Spinal cord (tissue), 10 donors: ENCODE results near the gene WDR48. TPM values are rescaled to one million over a fixed set of nuclear protein-coding genes. Genes with fewer than 3 reads are reported as not detected.

Experiments
- DNase-seq, 6 donors: peaks; one replicate each; pipeline versions ENCODE4 v3.0.0 to v3.0.0-alpha.2; 2013 to 2015; ENCODE audit warnings: low spot score in 6 of 6, low read depth in 4 of 6
- H3K27ac ChIP-seq: one replicate; pipeline ENCODE4 v1.5.1; 2013; ENCODE audit warnings: low read depth, low read length, control low read depth
- H3K27me3 ChIP-seq: one replicate; pipeline ENCODE4 v1.6.1; 2013; ENCODE audit warnings: low read length; ENCODE audit not compliant: control insufficient read depth, insufficient read depth
- H3K36me3 ChIP-seq: one replicate; pipeline ENCODE4 v1.6.1; 2013; ENCODE audit warnings: low read length; ENCODE audit not compliant: control insufficient read depth, insufficient read depth
- H3K4me1 ChIP-seq: one replicate; pipeline ENCODE4 v1.6.1; 2013; ENCODE audit warnings: low read length; ENCODE audit not compliant: control insufficient read depth, insufficient read depth
- H3K4me3 ChIP-seq: one replicate; pipeline ENCODE4 v1.5.1; 2013; ENCODE audit warnings: low read depth, low read length, control low read depth
- H3K9me3 ChIP-seq: one replicate; pipeline ENCODE4 v1.6.1; 2013; ENCODE audit warnings: low read length; ENCODE audit not compliant: control insufficient read depth, insufficient read depth
- WGBS: methylation state at CpG from one replicate; pipeline ENCODE4 v1.1.5; 2013; ENCODE audit warnings: missing lambda C conversion rate; ENCODE audit not compliant: insufficient coverage; 5-methylcytosine and 5-hydroxymethylcytosine counted together
- polyA plus RNA-seq, 2 donors: library from polyadenylated mRNA; unstranded; fragments of 120-200 nt; gene quantifications; one replicate each; pipeline ENCODE4 v1.2.1, GENCODE V29; 2013; ENCODE audit not compliant: insufficient read length in 2 of 2
- total RNA-seq, 2 donors: library from RNA; depleted of rRNA in 1 of 2; stranded (reverse); fragments of 120-200 nt in 1 of 2; fragments of >200 nt in 1 of 2; gene quantifications; one replicate each; pipeline versions ENCODE4 v1.2.3 to v1.2.4, GENCODE V29; 2013 to 2014
- donor health status: healthy.

The WDR48 gene
- total and polyA plus RNA-seq, 4 donors, result 51.6 to 73.2 (median 63.8) TPM

GRCh38 chr3:39021465-39022285, 30.1 kb upstream of the WDR48 start:
- WGBS, result 100% methylated on average over 2 of the region's 4 CpGs
- Histone ChIP-seq H3K36me3 (no peaks in the 10 kb centered on the region), H3K4me1 (no peaks in the 10 kb centered on the region), H3K9me3 (no peaks in the 10 kb centered on the region), H3K27ac (no peak overlapping the region), H3K4me3 (no peak overlapping the region), H3K27me3 (no peaks in the 10 kb centered on the region)
- DNase-seq, result no peak

GRCh38 chr3:39022286-39022630, 29.6 kb upstream of the WDR48 start:
- no peaks in the 10 kb centered on the region for H3K27me3 ChIP-seq
- no peaks in the 10 kb centered on the region for H3K9me3 ChIP-seq
- DNase-seq, result no peak
- no peak overlapping the region for H3K27ac ChIP-seq
- H3K36me3 ChIP-seq, result no peaks in the 10 kb centered on the region
- no peak overlapping the region for H3K4me3 ChIP-seq
- no peaks in the 10 kb centered on the region for H3K4me1 ChIP-seq

- Histone ChIP-seq H3K4me3 (no peak overlapping the region), H3K27ac (no peak overlapping the region), H3K27me3 (no peaks in the 10 kb centered on the region), H3K9me3 (no peaks in the 10 kb centered on the region), H3K36me3 (no peaks in the 10 kb centered on the region), H3K4me1 (no peaks in the 10 kb centered on the region)
- DNase-seq, result no peak
These were observed 27.3 kb upstream of the WDR48 start for GRCh38 chr3:39024497-39024896.

GRCh38 chr3:39025222-39025970, 26.4 kb upstream of the WDR48 start:
- Histone ChIP-seq H3K27me3 (no peaks in the 10 kb centered on the region), H3K27ac (no peak overlapping the region), H3K4me3 (no peak overlapping the region), H3K9me3 (no peaks in the 10 kb centered on the region), H3K36me3 (no peaks in the 10 kb centered on the region), H3K4me1 (no peaks in the 10 kb centered on the region)
- 97% methylated on average over 3 of the region's 6 CpGs for WGBS
- DNase-seq, result no peak

- no CpG with 5 or more reads among the region's 3 CpGs for WGBS
- Histone ChIP-seq H3K4me1 (no peaks in the 10 kb centered on the region), H3K9me3 (no peaks in the 10 kb centered on the region), H3K27me3 (no peaks in the 10 kb centered on the region), H3K36me3 (no peaks in the 10 kb centered on the region), H3K27ac (no peak overlapping the region), H3K4me3 (no peak overlapping the region)
- peak in 1 of 6 donors; percentile 88 for DNase-seq
These were observed 23.3 kb upstream of the WDR48 start for GRCh38 chr3:39028546-39028945.

- Histone ChIP-seq H3K9me3 (no peaks in the 10 kb centered on the region), H3K27ac (no peak overlapping the region), H3K4me3 (no peak overlapping the region), H3K4me1 (no peaks in the 10 kb centered on the region), H3K27me3 (no peaks in the 10 kb centered on the region), H3K36me3 (no peaks in the 10 kb centered on the region)
- peak in 2 of 6 donors; percentile 35 to 65 for DNase-seq
- WGBS, result no CpG with 5 or more reads among the region's 1 CpG
These were observed 22.3 kb upstream of the WDR48 start for GRCh38 chr3:39029556-39029955.

- Histone ChIP-seq H3K27me3 (no peaks in the 10 kb centered on the region), H3K36me3 (no peaks in the 10 kb centered on the region), H3K4me3 (no peak overlapping the region), H3K4me1 (no peaks in the 10 kb centered on the region), H3K9me3 (peaks cover 2% of the 10 kb centered on the region), H3K27ac (no peak overlapping the region)
- DNase-seq, result no peak
These were observed 13.7 kb upstream of the WDR48 start for GRCh38 chr3:39038165-39038564.

- Histone ChIP-seq H3K4me3 (no peak overlapping the region), H3K27me3 (no peaks in the 10 kb centered on the region), H3K9me3 (no peaks in the 10 kb centered on the region), H3K4me1 (peaks cover 6% of the 10 kb centered on the region), H3K27ac (no peak overlapping the region), H3K36me3 (no peaks in the 10 kb centered on the region)
- DNase-seq, result no peak
These were observed 1.8 kb upstream of the WDR48 start for GRCh38 chr3:39050029-39050428.

GRCh38 chr3:39052583-39052982, 767 bp downstream of the WDR48 start:
- no peak for DNase-seq
- Histone ChIP-seq H3K27ac (no peak overlapping the region), H3K4me3 (peak overlapping the region; percentile 59)

GRCh38 chr3:39053696-39054095, 1.9 kb downstream of the WDR48 start:
- no peaks in the 10 kb centered on the region for H3K27me3 ChIP-seq
- no peak overlapping the region for H3K4me3 ChIP-seq
- peaks cover 6% of the 10 kb centered on the region for H3K4me1 ChIP-seq
- no peaks in the 10 kb centered on the region for H3K36me3 ChIP-seq
- H3K27ac ChIP-seq, result no peak overlapping the region
- H3K9me3 ChIP-seq, result no peaks in the 10 kb centered on the region
- 100% methylated on average over 1 of the region's 2 CpGs for WGBS
- no peak for DNase-seq

More at GRCh38 chr3:39052583-39052982, 767 bp downstream of the WDR48 start:
- H3K9me3 ChIP-seq, result no peaks in the 10 kb centered on the region
- 0% methylated on average over 3 of the region's 11 CpGs for WGBS
- H3K4me1 ChIP-seq, result peaks cover 6% of the 10 kb centered on the region
- no peaks in the 10 kb centered on the region for H3K27me3 ChIP-seq
- no peaks in the 10 kb centered on the region for H3K36me3 ChIP-seq
